ENCODE data around the gene GALNTL6. TPM values are rescaled to one million over a fixed set of nuclear protein-coding genes. Genes with fewer than 3 reads are reported as not detected.

GALNTL6 gene
- total RNA-seq, 2 donors from 2014 or later = 0.08 TPM; not detected in 1

- Histone ChIP-seq H3K36me3 (no peaks in the 10 kb centered on the region), H3K27ac (no peak overlapping the region), H3K9me3 (no peaks in the 10 kb centered on the region), H3K27me3 (no peaks in the 10 kb centered on the region), H3K4me3 (no peak overlapping the region), H3K4me1 (no peaks in the 10 kb centered on the region)
- no peak for DNase-seq (ENCODE audit: low spot score)
- no peak for TF ChIP-seq CTCF (IDR thresholded peaks at IDR 0.05)
Observed at GRCh38 chr4:172157946-172158345, 344.7 kb downstream of the GALNTL6 start.

- TF ChIP-seq CTCF (IDR thresholded peaks at IDR 0.05) = no peak
- Histone ChIP-seq H3K27ac (no peak overlapping the region), H3K9me3 (no peaks in the 10 kb centered on the region), H3K4me1 (no peaks in the 10 kb centered on the region), H3K36me3 (no peaks in the 10 kb centered on the region), H3K27me3 (no peaks in the 10 kb centered on the region), H3K4me3 (no peak overlapping the region)
- DNase-seq (ENCODE audit: low spot score) = no peak
Observed at GRCh38 chr4:172163215-172163614, 350.0 kb downstream of the GALNTL6 start.

GRCh38 chr4:172168888-172169287 lies 355.7 kb downstream of the GALNTL6 start:
- Histone ChIP-seq H3K27ac (no peak overlapping the region), H3K36me3 (no peaks in the 10 kb centered on the region), H3K4me1 (no peaks in the 10 kb centered on the region), H3K9me3 (no peaks in the 10 kb centered on the region), H3K27me3 (no peaks in the 10 kb centered on the region), H3K4me3 (no peak overlapping the region)
- no peak for DNase-seq (ENCODE audit: low spot score)
- no peak for TF ChIP-seq CTCF (IDR thresholded peaks at IDR 0.05)

GRCh38 chr4:172169871-172170270 lies 356.7 kb downstream of the GALNTL6 start:
- Histone ChIP-seq H3K27ac (no peak overlapping the region), H3K9me3 (no peaks in the 10 kb centered on the region), H3K36me3 (no peaks in the 10 kb centered on the region), H3K4me1 (no peaks in the 10 kb centered on the region), H3K27me3 (no peaks in the 10 kb centered on the region), H3K4me3 (no peak overlapping the region)
- no peak for TF ChIP-seq CTCF (IDR thresholded peaks at IDR 0.05)
- no peak for DNase-seq (ENCODE audit: low spot score)

- Histone ChIP-seq H3K9me3 (no peaks in the 10 kb centered on the region), H3K4me3 (no peak overlapping the region), H3K27ac (no peak overlapping the region), H3K27me3 (no peaks in the 10 kb centered on the region), H3K4me1 (no peaks in the 10 kb centered on the region), H3K36me3 (no peaks in the 10 kb centered on the region)
- TF ChIP-seq CTCF (IDR thresholded peaks at IDR 0.05) = no peak
- no peak for DNase-seq (ENCODE audit: low spot score)
Observed at GRCh38 chr4:172173206-172173605, 360.0 kb downstream of the GALNTL6 start.

GRCh38 chr4:172177382-172177781 lies 364.2 kb downstream of the GALNTL6 start:
- DNase-seq (ENCODE audit: low spot score) = no peak
- no peak overlapping the region for H3K27ac ChIP-seq
- no peak for TF ChIP-seq CTCF (IDR thresholded peaks at IDR 0.05)
- no peak overlapping the region for H3K4me3 ChIP-seq
- H3K4me1 ChIP-seq = no peaks in the 10 kb centered on the region
- H3K27me3 ChIP-seq = no peaks in the 10 kb centered on the region
- no peaks in the 10 kb centered on the region for H3K9me3 ChIP-seq
- H3K36me3 ChIP-seq = no peaks in the 10 kb centered on the region
